ENCODE results near the gene GINS1. TPM values are rescaled to one million over a fixed set of nuclear protein-coding genes. Genes with fewer than 3 reads are reported as not detected.

Gene GINS1
- total RNA-seq, 2 experiments from 2014 or later, result 34.9 to 35.9 TPM

DNA sequence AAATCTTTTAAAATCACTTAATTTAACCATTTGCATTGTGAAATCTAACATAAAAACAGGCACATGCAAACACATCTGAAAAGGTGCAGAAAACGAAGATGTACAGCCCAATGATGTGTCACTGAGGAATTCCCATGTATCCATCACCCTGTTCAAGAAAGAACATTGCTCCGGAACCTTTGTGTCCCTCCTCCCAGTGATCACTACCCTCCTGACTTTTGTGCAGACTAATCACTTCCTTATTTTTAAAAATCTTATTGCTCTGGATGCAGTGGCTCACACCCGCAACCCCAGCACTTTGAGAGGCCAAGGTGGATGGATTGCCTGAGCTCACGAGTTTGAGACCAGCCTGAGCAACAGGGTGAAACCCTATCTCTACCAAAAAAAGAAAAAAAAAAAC is 14.6 kb downstream of the GINS1 start:
- Mint-ChIP-seq H3K4me3 (no peak overlapping the region), H3K36me3 (ENCODE audit: low read depth) (peaks cover 46% of the 10 kb centered on the region)

DNA sequence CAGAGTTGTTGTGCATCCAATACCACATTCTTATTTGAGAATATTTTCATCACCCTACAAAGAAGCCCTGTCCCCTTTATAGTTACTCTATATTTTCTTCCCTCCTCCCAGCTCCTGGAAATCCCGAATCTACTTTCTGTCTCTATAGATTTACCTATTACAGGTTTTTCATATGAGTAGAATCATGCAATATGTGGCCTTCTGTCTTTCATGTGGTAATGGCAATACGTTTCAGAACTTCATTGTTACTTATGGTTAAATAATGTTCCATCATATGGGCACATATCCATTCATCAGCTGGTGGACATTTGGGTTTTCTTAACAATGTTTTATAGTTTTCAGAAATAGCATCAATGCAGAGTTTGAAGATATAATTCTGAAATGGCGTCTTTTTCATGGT is 17.1 kb downstream of the GINS1 start:
- no peaks in the 10 kb centered on the region for H3K27me3 Mint-ChIP-seq
- H3K4me3 Mint-ChIP-seq, result no peak overlapping the region
- H3K9me3 Mint-ChIP-seq, result no peaks in the 10 kb centered on the region
- no peak overlapping the region for H3K27ac Mint-ChIP-seq
- ATAC-seq, result no peak
- POLR2A ChIA-PET, result no interaction called here
- no peak for DNase-seq
- H3K36me3 Mint-ChIP-seq (ENCODE audit: low read depth), result peaks cover 45% of the 10 kb centered on the region
- TF ChIP-seq, protein P1, sequence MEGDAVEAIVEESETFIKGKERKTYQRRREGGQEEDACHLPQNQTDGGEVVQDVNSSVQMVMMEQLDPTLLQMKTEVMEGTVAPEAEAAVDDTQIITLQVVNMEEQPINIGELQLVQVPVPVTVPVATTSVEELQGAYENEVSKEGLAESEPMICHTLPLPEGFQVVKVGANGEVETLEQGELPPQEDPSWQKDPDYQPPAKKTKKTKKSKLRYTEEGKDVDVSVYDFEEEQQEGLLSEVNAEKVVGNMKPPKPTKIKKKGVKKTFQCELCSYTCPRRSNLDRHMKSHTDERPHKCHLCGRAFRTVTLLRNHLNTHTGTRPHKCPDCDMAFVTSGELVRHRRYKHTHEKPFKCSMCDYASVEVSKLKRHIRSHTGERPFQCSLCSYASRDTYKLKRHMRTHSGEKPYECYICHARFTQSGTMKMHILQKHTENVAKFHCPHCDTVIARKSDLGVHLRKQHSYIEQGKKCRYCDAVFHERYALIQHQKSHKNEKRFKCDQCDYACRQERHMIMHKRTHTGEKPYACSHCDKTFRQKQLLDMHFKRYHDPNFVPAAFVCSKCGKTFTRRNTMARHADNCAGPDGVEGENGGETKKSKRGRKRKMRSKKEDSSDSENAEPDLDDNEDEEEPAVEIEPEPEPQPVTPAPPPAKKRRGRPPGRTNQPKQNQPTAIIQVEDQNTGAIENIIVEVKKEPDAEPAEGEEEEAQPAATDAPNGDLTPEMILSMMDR (IDR thresholded peaks at IDR 0.05), result no peak
- peaks cover 18% of the 10 kb centered on the region for H3K4me1 Mint-ChIP-seq (ENCODE audit: low read depth)
- CTCF ChIA-PET, result no interaction called here
- intact Hi-C loops (cut with micrococcal nuclease), result no loop called here

More for the DNA sequence above, 14.6 kb downstream of the GINS1 start:
- Mint-ChIP-seq H3K9me3 (no peaks in the 10 kb centered on the region), H3K27me3 (no peaks in the 10 kb centered on the region), H3K4me1 (ENCODE audit: low read depth) (peaks cover 18% of the 10 kb centered on the region), H3K27ac (no peak overlapping the region)
- TF ChIP-seq, protein P1 (IDR thresholded peaks at IDR 0.05), result no peak
- ATAC-seq, result no peak
- CTCF ChIA-PET, result no interaction called here
- intact Hi-C loops (cut with micrococcal nuclease), result no loop called here
- no peak for DNase-seq
- POLR2A ChIA-PET, result no interaction called here

DNA sequence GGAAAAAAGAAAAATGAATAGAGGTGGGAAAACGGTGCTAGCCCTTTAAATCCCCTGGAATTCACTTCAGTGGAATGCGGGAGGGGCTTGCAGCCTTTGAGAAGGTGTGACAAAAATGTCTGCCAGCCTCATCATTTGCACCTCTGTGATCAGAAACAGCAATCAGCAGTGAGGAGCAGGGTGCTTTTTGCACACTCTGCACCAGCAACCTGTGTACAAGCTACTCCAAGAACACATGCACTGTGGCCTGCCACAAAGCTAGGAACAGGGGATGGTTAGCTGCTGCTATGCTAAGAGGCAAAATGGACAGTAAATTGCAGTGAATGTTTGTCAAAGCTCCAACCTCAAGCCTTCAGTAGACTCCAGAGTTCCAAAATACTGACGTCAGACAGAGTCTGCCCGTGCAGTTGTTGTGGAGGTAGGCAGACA is 29.7 kb downstream of the GINS1 start:
- Mint-ChIP-seq H3K36me3 (ENCODE audit: low read depth) (peaks cover 42% of the 10 kb centered on the region), H3K27ac (no peak overlapping the region), H3K9me3 (no peaks in the 10 kb centered on the region), H3K4me3 (no peak overlapping the region), H3K27me3 (no peaks in the 10 kb centered on the region), H3K4me1 (ENCODE audit: low read depth) (peaks cover 2% of the 10 kb centered on the region)
- TF ChIP-seq, protein P1 (IDR thresholded peaks at IDR 0.05), result no peak
- POLR2A ChIA-PET, result no interaction called here
- intact Hi-C loops (cut with micrococcal nuclease), result no loop called here
- ATAC-seq, result no peak
- CTCF ChIA-PET, result interaction anchor here (0.9 kb wide), 1 partner anchor 38 kb away, joined by 3 read pairs; no protein-coding TSS in a partner anchor
- DNase-seq, result no peak

DNA sequence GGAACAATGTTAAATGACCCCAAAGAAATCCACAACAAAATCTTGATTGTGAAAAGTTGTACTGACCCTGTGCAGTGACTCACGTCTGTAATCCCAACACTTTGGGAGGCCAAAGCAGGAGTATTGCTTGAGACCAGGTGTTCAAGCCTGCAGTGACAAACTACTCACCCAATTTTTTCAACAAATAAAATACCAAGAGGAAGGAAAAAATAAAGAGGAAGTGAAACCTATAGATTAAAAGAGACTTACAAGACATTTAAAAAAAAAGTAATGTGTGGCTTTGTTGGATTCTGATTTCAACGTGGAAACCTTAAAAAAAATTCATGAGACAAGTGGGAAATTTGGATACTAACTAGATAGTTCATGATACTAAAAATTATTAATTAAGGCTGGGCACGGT is 31.9 kb downstream of the GINS1 start:
- no peak overlapping the region for H3K4me3 Mint-ChIP-seq
- no peak overlapping the region for H3K27ac Mint-ChIP-seq
- ATAC-seq, result no peak
- ChIA-PET CTCF (no interaction called here), POLR2A (no interaction called here)
- peaks cover 2% of the 10 kb centered on the region for H3K4me1 Mint-ChIP-seq (ENCODE audit: low read depth)
- no peaks in the 10 kb centered on the region for H3K27me3 Mint-ChIP-seq
- peaks cover 38% of the 10 kb centered on the region for H3K36me3 Mint-ChIP-seq (ENCODE audit: low read depth)
- H3K9me3 Mint-ChIP-seq, result no peaks in the 10 kb centered on the region
- intact Hi-C loops (cut with micrococcal nuclease), result no loop called here
- TF ChIP-seq, protein P1 (IDR thresholded peaks at IDR 0.05), result no peak
- no peak for DNase-seq

DNA sequence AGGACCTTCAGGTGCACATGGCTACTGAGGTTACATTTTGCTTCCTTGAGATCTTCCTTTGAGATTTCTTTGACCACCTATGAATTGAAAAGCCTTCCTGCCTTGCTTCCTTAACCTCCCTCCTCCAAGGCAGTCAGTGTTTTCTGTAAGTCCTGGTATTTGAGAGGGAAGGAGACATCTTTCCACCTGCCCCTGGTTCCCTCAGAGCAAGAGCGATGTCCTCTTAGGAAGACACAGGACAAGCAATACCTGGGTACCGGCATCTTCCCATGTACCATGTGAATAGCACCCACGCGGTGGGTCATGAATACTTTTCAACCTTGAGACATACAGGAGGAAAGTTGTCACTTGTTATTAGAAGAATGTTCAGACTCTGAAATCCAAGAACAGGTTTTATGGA is 37.1 kb downstream of the GINS1 start:
- Mint-ChIP-seq H3K4me3 (no peak overlapping the region), H3K27me3 (no peaks in the 10 kb centered on the region), H3K27ac (no peak overlapping the region), H3K36me3 (ENCODE audit: low read depth) (peaks cover 48% of the 10 kb centered on the region), H3K9me3 (no peaks in the 10 kb centered on the region), H3K4me1 (ENCODE audit: low read depth) (no peaks in the 10 kb centered on the region)
- TF ChIP-seq, protein P1 (IDR thresholded peaks at IDR 0.05), result no peak
- ChIA-PET POLR2A (interaction anchor here (0.6 kb wide), 1 partner anchor 81 kb away, joined by 6 read pairs; no protein-coding TSS in a partner anchor), CTCF (no interaction called here)
- intact Hi-C loops (cut with micrococcal nuclease), result no loop called here
- ATAC-seq (no peak), DNase-seq (no peak)
